Choroid plexus epithelial cell (primary cell): ENCODE results near the gene NUDT4.

ENCODE experiments used
- DNase-seq: peaks from one replicate; pipeline ENCODE4 v3.0.0-alpha.2; 2010; ENCODE audit warnings: low read depth
- H3K4me3 ChIP-seq: 2 replicates; pipeline ENCODE4 v1.5.1; 2011; ENCODE audit warnings: low read depth, mild to moderate bottlenecking, control low read depth, low read length, moderate library complexity
- TF ChIP-seq, protein P1 (sequence below): conservative IDR thresholded peaks from 2 replicates; pipeline ENCODE4 v1.5.1; 2011; ENCODE audit warnings: low read depth, mild to moderate bottlenecking, control low read depth, inconsistent platforms, low read length, moderate library complexity

Gene NUDT4

GRCh38 chr12:93358058-93358457 lies 19.7 kb upstream of the NUDT4 start:
- H3K4me3 ChIP-seq = no peak overlapping the region
- TF ChIP-seq, protein P1, sequence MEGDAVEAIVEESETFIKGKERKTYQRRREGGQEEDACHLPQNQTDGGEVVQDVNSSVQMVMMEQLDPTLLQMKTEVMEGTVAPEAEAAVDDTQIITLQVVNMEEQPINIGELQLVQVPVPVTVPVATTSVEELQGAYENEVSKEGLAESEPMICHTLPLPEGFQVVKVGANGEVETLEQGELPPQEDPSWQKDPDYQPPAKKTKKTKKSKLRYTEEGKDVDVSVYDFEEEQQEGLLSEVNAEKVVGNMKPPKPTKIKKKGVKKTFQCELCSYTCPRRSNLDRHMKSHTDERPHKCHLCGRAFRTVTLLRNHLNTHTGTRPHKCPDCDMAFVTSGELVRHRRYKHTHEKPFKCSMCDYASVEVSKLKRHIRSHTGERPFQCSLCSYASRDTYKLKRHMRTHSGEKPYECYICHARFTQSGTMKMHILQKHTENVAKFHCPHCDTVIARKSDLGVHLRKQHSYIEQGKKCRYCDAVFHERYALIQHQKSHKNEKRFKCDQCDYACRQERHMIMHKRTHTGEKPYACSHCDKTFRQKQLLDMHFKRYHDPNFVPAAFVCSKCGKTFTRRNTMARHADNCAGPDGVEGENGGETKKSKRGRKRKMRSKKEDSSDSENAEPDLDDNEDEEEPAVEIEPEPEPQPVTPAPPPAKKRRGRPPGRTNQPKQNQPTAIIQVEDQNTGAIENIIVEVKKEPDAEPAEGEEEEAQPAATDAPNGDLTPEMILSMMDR = no peak
- DNase-seq = no peak

- H3K4me3 ChIP-seq = no peak overlapping the region
- TF ChIP-seq, protein P1 = no peak
- no peak for DNase-seq
These were observed 18.9 kb upstream of the NUDT4 start for GRCh38 chr12:93358821-93359220.

GRCh38 chr12:93360688-93361087 lies 17.0 kb upstream of the NUDT4 start:
- no peak for DNase-seq
- H3K4me3 ChIP-seq = no peak overlapping the region
- TF ChIP-seq, protein P1 = no peak

GRCh38 chr12:93361151-93361919 lies 16.4 kb upstream of the NUDT4 start:
- DNase-seq = no peak
- TF ChIP-seq, protein P1 = no peak
- H3K4me3 ChIP-seq = no peak overlapping the region

GRCh38 chr12:93363841-93364297 lies 13.9 kb upstream of the NUDT4 start:
- no peak overlapping the region for H3K4me3 ChIP-seq
- TF ChIP-seq, protein P1 = no peak
- DNase-seq = no peak

GRCh38 chr12:93365616-93366405 lies 11.9 kb upstream of the NUDT4 start:
- DNase-seq = no peak
- H3K4me3 ChIP-seq = no peak overlapping the region
- TF ChIP-seq, protein P1 = no peak

DNA sequence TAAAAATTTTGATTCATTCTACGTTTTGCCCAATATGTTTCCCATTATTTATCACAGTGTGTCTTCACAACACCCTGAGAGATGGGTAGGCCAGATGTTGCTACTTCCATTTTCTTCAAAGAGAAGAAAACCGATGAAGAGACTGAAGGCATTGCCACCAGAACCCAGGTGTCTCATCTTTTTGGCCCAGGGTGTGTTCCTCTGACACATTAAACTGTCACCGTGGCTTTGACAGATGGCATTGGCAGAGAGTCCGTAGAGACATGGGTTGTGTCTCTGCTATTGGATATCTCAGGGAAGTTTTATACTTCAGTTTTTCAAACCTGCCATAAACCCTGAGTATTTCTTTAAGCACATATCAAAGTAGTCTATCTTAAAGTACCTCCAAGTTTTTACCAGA lies 11.3 kb upstream of the NUDT4 start:
- TF ChIP-seq, protein P1 = no peak
- H3K4me3 ChIP-seq = no peak overlapping the region
- DNase-seq = no peak
